Measurements from ENCODE around the gene ADCYAP1.

Gene ADCYAP1

DNA sequence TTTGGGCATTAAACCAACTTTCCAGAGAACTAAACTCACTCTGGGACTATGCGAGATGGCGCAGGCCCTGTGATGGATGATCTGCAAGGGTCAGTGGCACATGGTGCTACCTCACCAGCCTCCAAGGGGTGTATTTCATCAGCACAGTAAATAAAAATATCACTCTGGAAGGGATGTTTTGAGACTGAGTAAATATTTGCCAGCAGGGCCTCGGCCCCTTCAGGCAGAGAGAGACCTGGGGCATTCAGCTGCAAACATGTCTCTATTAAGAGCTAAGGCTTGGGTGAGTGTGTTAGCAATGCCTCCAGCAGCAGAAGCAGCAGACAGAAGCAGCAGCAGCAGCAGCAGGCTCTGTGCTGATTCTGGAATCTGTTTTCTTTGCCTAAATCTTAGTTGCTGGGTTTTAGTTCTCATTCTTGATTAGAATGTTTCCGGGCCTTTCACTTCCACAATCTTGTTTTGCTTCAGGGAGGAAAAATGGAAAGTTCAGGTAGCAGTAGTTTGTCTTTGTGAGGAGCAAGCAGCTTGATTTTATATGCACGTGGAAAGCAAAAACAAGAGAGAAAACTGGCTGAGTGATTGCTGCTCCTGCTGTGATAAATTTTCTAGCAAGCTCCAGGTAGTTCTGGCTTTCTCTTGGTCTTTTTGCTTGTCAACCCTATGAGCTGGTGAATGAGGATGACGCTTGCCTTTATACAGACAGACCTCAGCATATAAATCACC, 18.6 kb downstream of the ADCYAP1 start:
- no peak overlapping the region for H3K4me3 ChIP-seq (replicated peaks; ENCODE audit: low read depth, low read length)
- no peak for DNase-seq (ENCODE audit: extremely low read depth, low read depth)
- TF ChIP-seq CTCF (IDR thresholded peaks at IDR 0.05; ENCODE audit: low read depth, low read length, missing control alignments) = no peak

DNA sequence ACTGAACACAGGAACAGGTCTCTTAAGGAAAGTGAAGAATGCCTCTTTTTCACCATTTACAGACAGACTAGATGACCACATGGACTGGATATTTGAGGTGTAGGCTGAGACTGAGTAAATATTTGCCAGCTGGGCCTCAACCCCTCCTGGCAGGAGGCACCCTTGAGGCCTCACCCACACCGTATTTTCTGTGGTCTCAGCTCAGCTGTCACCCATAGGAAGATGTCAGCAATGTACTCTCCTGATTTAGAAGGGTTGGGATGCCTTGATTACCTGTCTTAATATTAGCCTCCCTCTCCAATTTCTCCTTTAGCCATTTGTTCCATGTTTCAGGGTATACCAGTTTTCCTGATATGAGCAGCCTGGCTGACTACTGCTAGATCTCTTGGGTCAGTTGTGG, 20.3 kb downstream of the ADCYAP1 start:
- H3K4me3 ChIP-seq (replicated peaks; ENCODE audit: low read depth, low read length) = no peak overlapping the region
- no peak for TF ChIP-seq CTCF (IDR thresholded peaks at IDR 0.05; ENCODE audit: low read depth, low read length, missing control alignments)
- DNase-seq (ENCODE audit: extremely low read depth, low read depth) = no peak

DNA sequence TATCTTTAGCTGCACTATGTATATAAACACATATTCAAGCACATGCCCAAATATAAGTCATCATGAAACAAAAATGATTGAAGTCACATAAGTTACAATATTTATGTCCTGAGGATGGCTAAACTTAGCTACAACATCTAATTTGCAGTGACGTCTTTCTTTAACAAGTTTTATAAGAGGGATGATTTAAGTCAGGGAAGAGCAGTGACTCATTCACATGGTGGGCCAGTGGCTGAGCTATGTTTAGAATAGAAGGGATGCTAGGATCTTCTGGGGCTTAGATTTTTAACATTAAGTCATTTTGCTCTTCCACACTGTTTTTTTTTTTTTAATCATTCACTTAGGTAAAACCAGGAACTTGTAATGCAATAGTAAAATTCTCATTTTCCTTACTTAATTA, 22.3 kb downstream of the ADCYAP1 start:
- no peak overlapping the region for H3K4me3 ChIP-seq (replicated peaks; ENCODE audit: low read depth, low read length)
- DNase-seq (ENCODE audit: extremely low read depth, low read depth) = no peak
- no peak for TF ChIP-seq CTCF (IDR thresholded peaks at IDR 0.05; ENCODE audit: low read depth, low read length, missing control alignments)

DNA sequence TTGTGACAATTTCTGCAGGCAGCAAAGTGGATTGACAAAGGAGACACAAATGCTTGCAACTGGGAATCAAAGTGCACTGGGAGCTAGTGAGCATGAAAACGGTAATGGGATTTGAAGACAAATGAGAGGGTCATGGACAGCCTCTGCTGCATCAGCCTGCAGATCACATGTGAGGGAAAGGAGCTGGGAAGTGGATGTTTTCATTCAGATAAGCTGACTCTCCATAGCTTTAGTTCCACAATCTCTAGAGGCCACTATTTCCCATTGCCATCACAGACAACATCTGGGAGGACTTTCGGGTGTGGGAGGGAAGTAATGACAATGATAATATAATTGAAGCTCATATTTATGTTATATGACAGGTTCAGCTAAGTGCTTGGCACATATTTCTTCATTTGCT, 28.4 kb downstream of the ADCYAP1 start:
- TF ChIP-seq CTCF (IDR thresholded peaks at IDR 0.05; ENCODE audit: low read depth, low read length, missing control alignments) = no peak
- H3K4me3 ChIP-seq (replicated peaks; ENCODE audit: low read depth, low read length) = no peak overlapping the region
- no peak for DNase-seq (ENCODE audit: extremely low read depth, low read depth)

- no peak for DNase-seq (ENCODE audit: extremely low read depth, low read depth)
- no peak for TF ChIP-seq CTCF (IDR thresholded peaks at IDR 0.05; ENCODE audit: low read depth, low read length, missing control alignments)
- no peak overlapping the region for H3K4me3 ChIP-seq (replicated peaks; ENCODE audit: low read depth, low read length)
These were observed 30.0 kb downstream of the ADCYAP1 start for GRCh38 chr18:934518-935133.

DNA sequence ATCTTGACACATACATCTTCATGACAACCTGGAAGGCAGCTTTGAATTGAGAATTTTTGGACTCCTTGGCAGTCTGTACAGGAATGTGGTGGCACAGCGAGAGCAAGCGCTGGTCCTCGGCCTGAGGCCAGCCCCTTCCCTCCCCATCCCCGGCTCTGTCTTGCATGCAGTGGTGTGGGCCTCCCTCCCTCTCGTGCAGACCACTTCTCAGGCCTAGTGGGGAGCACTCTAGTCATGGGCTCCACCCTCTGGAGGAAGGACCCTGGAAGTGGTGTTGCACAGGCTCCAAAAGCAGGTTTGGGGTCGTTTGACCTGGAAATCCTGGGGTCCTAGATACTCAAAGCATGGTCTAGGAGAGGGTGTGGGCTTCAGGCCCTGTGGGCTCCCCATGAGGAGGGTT, 32.3 kb downstream of the ADCYAP1 start:
- no peak overlapping the region for H3K4me3 ChIP-seq (replicated peaks; ENCODE audit: low read depth, low read length)
- no peak for TF ChIP-seq CTCF (IDR thresholded peaks at IDR 0.05; ENCODE audit: low read depth, low read length, missing control alignments)
- DNase-seq (ENCODE audit: extremely low read depth, low read depth) = no peak
